Testis (tissue), 3 donors: ENCODE measurements around the gene EFTUD2. TPM values are rescaled to one million over a fixed set of nuclear protein-coding genes. Genes with fewer than 3 reads are reported as not detected.

Experiments
- DNase-seq: peaks from one replicate; pipeline ENCODE4 v3.0.0-alpha.2; 2019
- H3K27ac ChIP-seq, 2 donors: fragments of 200-600 bp; sonication (generic); one replicate each; pipeline ENCODE4 v1.5.1; 2019
- H3K27me3 ChIP-seq: fragments of 200-600 bp; sonication (generic); one replicate; pipeline ENCODE4 v1.5.1; 2019
- H3K36me3 ChIP-seq: fragments of 200-600 bp; sonication (generic); one replicate; pipeline ENCODE4 v1.5.1; 2017; ENCODE audit warnings: low read depth; ENCODE audit errors: missing control alignments
- H3K4me1 ChIP-seq: fragments of 200-600 bp; sonication (generic); one replicate; pipeline ENCODE4 v1.5.1; 2019
- H3K4me3 ChIP-seq, 2 donors: fragments of 200-600 bp; sonication (generic); one replicate each; pipeline ENCODE4 v1.5.1; 2017 to 2019
- H3K9me3 ChIP-seq: fragments of 200-600 bp; sonication (generic); one replicate; pipeline ENCODE4 v1.5.1; 2017
- POLR2A ChIP-seq: fragments of 450-650 bp; IDR thresholded peaks from one replicate; pipeline ENCODE4 v1.6.1; 2017; ENCODE audit warnings: antibody characterized with exemption, mild to moderate bottlenecking, moderate library complexity
- WGBS, 2 donors: methylation state at CpG; one replicate each; pipeline ENCODE4 v1.1.5; 2018; 5-methylcytosine and 5-hydroxymethylcytosine counted together
- intact Hi-C: fragments of 100-400 bp; cut with DNase I; formaldehyde crosslinking; loops from one replicate; pipeline ENCODE4 v1.15.1; 2023; ENCODE audit warnings: low total_unique reads
- polyA plus RNA-seq: library from polyadenylated mRNA; stranded (reverse); fragments of 350-450 nt; fragmentation: Illumina TruSeq; extraction: RNeasy Lipid Tissue Mini Kit (QIAGEN cat#74804); gene quantifications from one replicate; pipeline ENCODE4 v1.2.3, GENCODE V29; 2014; ENCODE audit warnings: low read depth, low replicate concordance; ENCODE audit not compliant: insufficient read depth
- total RNA-seq, 2 donors: library from RNA; depleted of rRNA; stranded (reverse); fragments of >200 nt; gene quantifications; one replicate each; pipeline ENCODE4 v1.2.3, GENCODE V29; 2016
- TF ChIP-seq, protein P1 (sequence below), 3 experiments: fragments of 450-650 bp in 2 of 3; fragments of 200-600 bp in 1 of 3; sonication (generic) in 1 of 3; IDR thresholded peaks; one replicate each; pipeline ENCODE4 v1.5.1; 2016 to 2019; ENCODE audit warnings: antibody characterized with exemption in 3 of 3, mild to moderate bottlenecking in 2 of 3, moderate library complexity in 1 of 3

EFTUD2 gene
- total and polyA plus RNA-seq, 3 donors from 2014 or later = 95.5 to 131 (median 124) TPM

DNA sequence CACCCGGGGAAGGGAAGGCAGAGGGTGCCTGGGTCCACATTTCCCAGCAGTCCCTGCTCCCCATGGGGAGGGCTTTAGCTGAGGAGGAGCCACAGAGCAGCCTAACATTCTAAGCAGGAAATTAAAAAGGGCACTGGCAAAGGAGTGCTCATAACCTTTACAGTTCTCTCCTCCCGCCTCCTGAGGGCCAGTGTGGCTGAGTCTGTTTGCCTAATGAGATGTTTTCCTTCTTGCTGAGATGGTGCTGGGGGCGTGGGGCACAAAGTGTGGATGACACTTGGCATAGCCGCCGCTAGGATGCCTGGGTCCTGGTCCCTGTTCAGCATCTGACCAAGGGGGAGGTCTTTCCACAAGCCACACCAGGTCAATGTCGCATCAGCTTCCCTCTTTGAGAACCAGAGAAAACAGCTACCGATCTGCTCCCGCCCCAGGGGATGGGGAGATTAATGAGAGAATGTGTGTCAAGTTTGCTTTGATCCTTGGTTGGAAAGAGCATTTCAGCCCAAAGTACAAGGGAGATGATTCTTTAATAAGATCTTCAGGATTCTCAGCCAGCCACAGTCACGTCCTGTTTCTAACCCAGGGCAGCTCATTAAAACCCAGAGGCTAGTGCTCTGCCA, 42.6 kb upstream of the EFTUD2 start:
- no peak for TF ChIP-seq POLR2A
- TF ChIP-seq, protein P1, sequence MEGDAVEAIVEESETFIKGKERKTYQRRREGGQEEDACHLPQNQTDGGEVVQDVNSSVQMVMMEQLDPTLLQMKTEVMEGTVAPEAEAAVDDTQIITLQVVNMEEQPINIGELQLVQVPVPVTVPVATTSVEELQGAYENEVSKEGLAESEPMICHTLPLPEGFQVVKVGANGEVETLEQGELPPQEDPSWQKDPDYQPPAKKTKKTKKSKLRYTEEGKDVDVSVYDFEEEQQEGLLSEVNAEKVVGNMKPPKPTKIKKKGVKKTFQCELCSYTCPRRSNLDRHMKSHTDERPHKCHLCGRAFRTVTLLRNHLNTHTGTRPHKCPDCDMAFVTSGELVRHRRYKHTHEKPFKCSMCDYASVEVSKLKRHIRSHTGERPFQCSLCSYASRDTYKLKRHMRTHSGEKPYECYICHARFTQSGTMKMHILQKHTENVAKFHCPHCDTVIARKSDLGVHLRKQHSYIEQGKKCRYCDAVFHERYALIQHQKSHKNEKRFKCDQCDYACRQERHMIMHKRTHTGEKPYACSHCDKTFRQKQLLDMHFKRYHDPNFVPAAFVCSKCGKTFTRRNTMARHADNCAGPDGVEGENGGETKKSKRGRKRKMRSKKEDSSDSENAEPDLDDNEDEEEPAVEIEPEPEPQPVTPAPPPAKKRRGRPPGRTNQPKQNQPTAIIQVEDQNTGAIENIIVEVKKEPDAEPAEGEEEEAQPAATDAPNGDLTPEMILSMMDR (IDR thresholded peaks at IDR 0.05) = no peak
- no peak overlapping the region for H3K4me3 ChIP-seq
- DNase-seq = no peak
- H3K36me3 ChIP-seq = no peaks in the 10 kb centered on the region
- no peak overlapping the region for H3K27ac ChIP-seq
- peaks cover 4% of the 10 kb centered on the region for H3K4me1 ChIP-seq
- H3K9me3 ChIP-seq = no peaks in the 10 kb centered on the region
- intact Hi-C loops = no loop called here
- WGBS, 2 donors = 77 to 85% methylated on average over 9 of the region's 9 CpGs
- no peaks in the 10 kb centered on the region for H3K27me3 ChIP-seq

GRCh38 chr17:44940768-44941167, 41.5 kb upstream of the EFTUD2 start:
- H3K9me3 ChIP-seq = no peaks in the 10 kb centered on the region
- WGBS, 2 donors = 70 to 75% methylated on average over 1 of the region's 1 CpG
- no peak for DNase-seq
- no peaks in the 10 kb centered on the region for H3K27me3 ChIP-seq
- no peak overlapping the region for H3K27ac ChIP-seq
- TF ChIP-seq, protein P1 (IDR thresholded peaks at IDR 0.05) = no peak
- TF ChIP-seq POLR2A = no peak
- peaks cover 4% of the 10 kb centered on the region for H3K4me1 ChIP-seq
- no peaks in the 10 kb centered on the region for H3K36me3 ChIP-seq
- intact Hi-C loops = no loop called here
- no peak overlapping the region for H3K4me3 ChIP-seq

- H3K4me1 ChIP-seq = peaks cover 4% of the 10 kb centered on the region
- H3K9me3 ChIP-seq = no peaks in the 10 kb centered on the region
- no peak for DNase-seq
- H3K27ac ChIP-seq = no peak overlapping the region
- H3K4me3 ChIP-seq = no peak overlapping the region
- H3K27me3 ChIP-seq = no peaks in the 10 kb centered on the region
- TF ChIP-seq, protein P1 (IDR thresholded peaks at IDR 0.05) = no peak
- no peak for TF ChIP-seq POLR2A
- H3K36me3 ChIP-seq = no peaks in the 10 kb centered on the region
- intact Hi-C loops = no loop called here
- WGBS, 2 donors = 58 to 64% methylated on average over 4 of the region's 4 CpGs
Observed at GRCh38 chr17:44940317-44940716, 41.1 kb upstream of the EFTUD2 start.

DNA sequence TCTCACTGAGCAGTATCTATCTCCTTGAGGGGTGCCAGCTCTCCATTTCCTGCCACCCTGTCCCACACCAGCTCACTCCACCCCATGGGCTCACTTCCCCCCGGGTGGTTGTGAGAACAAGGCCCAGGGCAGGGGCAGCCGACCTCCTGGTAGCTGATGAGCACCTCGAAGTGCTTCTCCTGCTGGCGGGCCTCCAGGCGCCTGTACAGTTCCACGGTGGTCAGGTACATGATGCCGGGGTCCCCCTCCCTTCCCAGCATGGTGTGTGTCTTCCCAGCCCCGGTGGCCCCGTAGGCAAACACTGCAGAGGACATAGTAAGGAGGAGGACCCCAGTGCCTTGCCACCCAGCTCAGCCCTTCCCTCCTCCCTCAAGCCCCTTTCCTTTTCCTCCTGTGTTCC, 35.9 kb upstream of the EFTUD2 start:
- TF ChIP-seq, protein P1 (IDR thresholded peaks at IDR 0.05) = no peak
- TF ChIP-seq POLR2A = no peak
- intact Hi-C loops = no loop called here
- no peaks in the 10 kb centered on the region for H3K4me1 ChIP-seq
- H3K36me3 ChIP-seq = no peaks in the 10 kb centered on the region
- H3K4me3 ChIP-seq = no peak overlapping the region
- no peaks in the 10 kb centered on the region for H3K27me3 ChIP-seq
- no peak for DNase-seq
- no peak overlapping the region for H3K27ac ChIP-seq
- WGBS, 2 donors = 88 to 98% methylated on average over 7 to 8 of the region's 9 CpGs
- H3K9me3 ChIP-seq = no peaks in the 10 kb centered on the region

GRCh38 chr17:44934745-44935105, 35.5 kb upstream of the EFTUD2 start:
- TF ChIP-seq POLR2A = no peak
- TF ChIP-seq, protein P1 (IDR thresholded peaks at IDR 0.05) = no peak
- H3K4me1 ChIP-seq = no peaks in the 10 kb centered on the region
- no peak overlapping the region for H3K27ac ChIP-seq
- intact Hi-C loops = no loop called here
- no peak overlapping the region for H3K4me3 ChIP-seq
- no peaks in the 10 kb centered on the region for H3K9me3 ChIP-seq
- no peak for DNase-seq
- H3K36me3 ChIP-seq = no peaks in the 10 kb centered on the region
- 97% methylated on average over 8 to 10 of the region's 10 CpGs for WGBS, 2 donors
- no peaks in the 10 kb centered on the region for H3K27me3 ChIP-seq
